ENCODE data around the gene SCAP. TPM values are rescaled to one million over a fixed set of nuclear protein-coding genes. Genes with fewer than 3 reads are reported as not detected.
A peak's percentile ranks its signal among the peaks of the same experiment; 100 is the strongest.

Gene SCAP
- total RNA-seq, 2 experiments from 2014 or later = 68.1 to 71.4 TPM

DNA sequence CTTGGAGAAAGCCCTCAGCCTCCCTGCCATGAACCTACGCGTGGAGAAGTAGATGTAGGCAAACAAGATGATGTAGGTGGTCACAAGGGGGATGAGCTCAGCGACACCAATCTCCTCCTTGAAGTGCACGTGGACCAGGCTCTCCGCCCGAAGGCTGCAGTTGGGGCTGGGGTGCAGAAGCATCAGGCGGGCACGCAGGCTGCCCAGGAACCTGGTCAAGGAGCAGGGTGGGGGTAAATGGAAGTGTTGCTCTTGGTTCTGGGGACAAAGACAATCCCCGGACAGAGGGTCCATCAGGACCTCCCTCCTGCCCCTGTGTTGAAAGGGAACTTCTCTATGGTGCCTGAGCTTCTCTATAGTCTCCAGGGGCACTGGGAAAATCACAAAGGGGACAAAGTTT lies 49.8 kb downstream of the SCAP start:
- Mint-ChIP-seq H3K4me1 (peaks cover 14% of the 10 kb centered on the region), H3K9me3 (no peaks in the 10 kb centered on the region), H3K27ac (no peak overlapping the region), H3K36me3 (ENCODE audit: low read depth) (peaks cover 27% of the 10 kb centered on the region), H3K27me3 (no peaks in the 10 kb centered on the region), H3K4me3 (no peak overlapping the region)
- ChIA-PET POLR2A (interaction anchor here (0.6 kb wide), 1 partner anchor 508 kb away, joined by 11 read pairs; no protein-coding TSS in a partner anchor), CTCF (no interaction called here)
- no peak for DNase-seq

DNA sequence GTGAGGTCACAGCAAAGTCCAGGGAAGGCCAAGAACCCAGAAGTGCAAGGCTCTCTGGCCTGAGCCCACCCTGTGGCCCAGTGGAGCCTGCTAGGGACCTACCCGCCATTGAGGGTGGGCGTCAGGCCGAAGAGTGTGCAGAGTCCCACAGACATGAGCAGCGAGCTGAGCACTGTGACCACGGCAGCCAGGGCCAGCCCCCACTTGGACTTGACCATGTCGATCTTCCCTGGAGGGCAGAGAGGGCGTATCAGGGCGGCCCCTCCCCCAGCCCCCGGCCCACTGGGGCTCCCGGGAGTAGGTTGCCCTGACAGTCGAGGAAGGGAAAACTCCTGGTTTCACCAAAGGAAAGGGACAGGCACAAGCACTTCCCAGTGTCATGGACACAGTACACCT lies 50.4 kb downstream of the SCAP start:
- Mint-ChIP-seq H3K27me3 (no peaks in the 10 kb centered on the region), H3K4me3 (no peak overlapping the region), H3K36me3 (ENCODE audit: low read depth) (peaks cover 30% of the 10 kb centered on the region), H3K27ac (no peak overlapping the region), H3K9me3 (no peaks in the 10 kb centered on the region), H3K4me1 (peaks cover 19% of the 10 kb centered on the region)
- CTCF ChIA-PET = no interaction called here
- no peak for DNase-seq
- POLR2A ChIA-PET = no interaction called here

DNA sequence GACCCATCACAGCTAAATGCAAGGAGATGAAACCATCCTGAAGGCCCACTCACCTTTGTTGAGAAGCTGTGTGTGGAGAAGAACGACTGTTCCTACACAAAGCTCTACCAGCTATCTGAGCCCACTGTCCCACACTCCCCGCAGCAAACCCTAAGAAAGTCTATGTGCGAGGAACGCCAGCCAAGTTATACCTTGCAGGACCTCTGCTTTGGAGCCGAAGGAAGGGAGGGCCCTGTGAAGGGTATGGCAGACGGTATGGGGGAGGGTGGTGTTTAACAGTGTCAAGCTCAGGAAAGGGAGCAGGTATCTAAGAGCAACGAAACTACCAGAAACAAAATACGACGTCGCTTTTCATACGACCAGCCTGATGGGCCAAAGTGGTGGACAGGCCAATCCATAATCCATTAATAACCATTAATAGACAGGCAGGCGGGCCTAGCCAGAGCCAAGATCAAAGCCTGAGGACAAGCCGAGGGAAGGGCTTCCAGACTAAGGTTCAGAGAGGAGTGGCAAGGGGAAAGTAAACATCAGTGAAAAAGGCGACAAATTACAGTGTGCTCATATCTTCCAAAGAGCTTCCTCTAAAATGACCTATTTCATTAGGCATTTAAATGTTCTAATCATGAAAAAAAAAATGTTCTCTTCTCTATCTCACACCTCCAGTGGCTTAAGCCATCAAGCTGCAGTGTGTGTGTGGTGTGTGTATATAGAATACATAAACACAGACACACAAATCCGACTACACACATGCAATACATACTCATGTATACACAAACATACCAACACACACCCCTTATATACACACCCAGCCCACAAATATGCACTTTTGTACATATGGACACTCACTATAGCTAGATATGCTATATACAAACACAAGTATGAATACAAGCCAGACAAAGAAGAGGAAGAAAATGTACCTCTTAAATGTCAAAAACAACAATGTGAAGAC lies 51.0 kb downstream of the SCAP start:
- no peak overlapping the region for H3K27ac Mint-ChIP-seq
- CTCF ChIA-PET = interaction anchor here (5.4 kb wide), 1 partner anchor 52 kb away, joined by 51 read pairs; the partner anchor contains the start of gene SCAP
- no peak overlapping the region for H3K4me3 Mint-ChIP-seq
- no peaks in the 10 kb centered on the region for H3K9me3 Mint-ChIP-seq
- H3K36me3 Mint-ChIP-seq (ENCODE audit: low read depth) = peaks cover 26% of the 10 kb centered on the region
- POLR2A ChIA-PET = no interaction called here
- H3K27me3 Mint-ChIP-seq = no peaks in the 10 kb centered on the region
- DNase-seq = no peak
- peaks cover 19% of the 10 kb centered on the region for H3K4me1 Mint-ChIP-seq

DNA sequence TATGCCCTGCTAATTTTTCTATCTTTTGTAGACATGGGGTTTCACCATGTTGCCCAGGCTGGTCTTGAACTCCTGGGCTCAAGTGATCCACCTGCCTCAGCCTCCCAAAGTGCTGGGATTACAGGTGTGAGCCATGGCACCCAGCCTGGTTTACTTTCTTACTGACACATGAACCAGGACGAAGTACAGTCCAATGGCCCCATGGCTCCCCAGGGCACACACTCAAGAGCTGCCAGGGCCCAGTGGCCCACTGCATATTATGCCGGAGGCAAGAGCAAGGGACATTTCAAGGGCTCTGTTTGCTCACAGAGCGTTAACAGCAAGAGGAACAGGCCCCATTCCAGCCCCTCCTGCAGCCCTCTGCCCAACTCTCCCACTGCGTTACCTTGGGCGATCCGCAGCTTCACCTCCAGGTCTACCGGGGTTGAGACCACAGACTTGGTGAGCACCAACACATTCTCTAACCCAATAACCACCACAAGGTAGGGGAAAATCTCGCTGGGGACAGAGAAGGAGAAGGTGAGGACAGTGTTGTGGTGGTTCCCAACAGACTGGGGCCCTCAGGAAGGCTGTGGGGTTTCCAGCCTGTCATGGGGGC lies 52.1 kb downstream of the SCAP start:
- ChIA-PET POLR2A (no interaction called here), CTCF (interaction anchor here (0.6 to 5.4 kb wide), 2 partner anchors 53 to 204 kb away, joined by 4 to 51 read pairs; partner anchors contain the start of gene SCAP)
- DNase-seq = no peak
- H3K27me3 Mint-ChIP-seq = no peaks in the 10 kb centered on the region
- H3K9me3 Mint-ChIP-seq = no peaks in the 10 kb centered on the region
- no peak overlapping the region for H3K27ac Mint-ChIP-seq
- no peak overlapping the region for H3K4me3 Mint-ChIP-seq
- peaks cover 31% of the 10 kb centered on the region for H3K36me3 Mint-ChIP-seq (ENCODE audit: low read depth)
- H3K4me1 Mint-ChIP-seq = peaks cover 19% of the 10 kb centered on the region

DNA sequence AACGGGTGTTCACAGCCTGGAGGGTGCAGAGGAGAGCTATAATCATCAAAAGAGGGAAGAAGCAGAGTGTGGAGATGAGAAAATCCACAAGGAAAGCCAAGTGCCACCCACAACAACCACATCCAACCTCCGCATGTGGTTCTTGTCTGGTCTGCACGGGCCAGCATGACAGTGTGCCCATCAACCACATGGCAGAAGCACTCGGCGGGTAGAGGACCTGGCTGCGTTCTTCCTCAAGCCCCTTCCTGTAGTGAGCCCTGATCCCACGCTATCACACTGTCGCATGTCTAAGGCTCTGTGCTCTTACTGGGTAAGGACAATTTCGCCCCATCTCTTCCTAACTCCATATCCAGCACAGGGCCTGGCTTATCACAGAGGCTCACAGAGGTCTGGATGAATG lies 53.0 kb downstream of the SCAP start:
- no peaks in the 10 kb centered on the region for H3K9me3 Mint-ChIP-seq
- DNase-seq = no peak
- H3K36me3 Mint-ChIP-seq (ENCODE audit: low read depth) = peaks cover 31% of the 10 kb centered on the region
- peaks cover 19% of the 10 kb centered on the region for H3K4me1 Mint-ChIP-seq
- no peaks in the 10 kb centered on the region for H3K27me3 Mint-ChIP-seq
- POLR2A ChIA-PET = no interaction called here
- no peak overlapping the region for H3K4me3 Mint-ChIP-seq
- peak overlapping the region; percentile 31 for H3K27ac Mint-ChIP-seq
- CTCF ChIA-PET = interaction anchor here (1.9 to 5.4 kb wide), 2 partner anchors 19 to 54 kb away, joined by 6 to 51 read pairs; partner anchors contain the start of gene SCAP

DNA sequence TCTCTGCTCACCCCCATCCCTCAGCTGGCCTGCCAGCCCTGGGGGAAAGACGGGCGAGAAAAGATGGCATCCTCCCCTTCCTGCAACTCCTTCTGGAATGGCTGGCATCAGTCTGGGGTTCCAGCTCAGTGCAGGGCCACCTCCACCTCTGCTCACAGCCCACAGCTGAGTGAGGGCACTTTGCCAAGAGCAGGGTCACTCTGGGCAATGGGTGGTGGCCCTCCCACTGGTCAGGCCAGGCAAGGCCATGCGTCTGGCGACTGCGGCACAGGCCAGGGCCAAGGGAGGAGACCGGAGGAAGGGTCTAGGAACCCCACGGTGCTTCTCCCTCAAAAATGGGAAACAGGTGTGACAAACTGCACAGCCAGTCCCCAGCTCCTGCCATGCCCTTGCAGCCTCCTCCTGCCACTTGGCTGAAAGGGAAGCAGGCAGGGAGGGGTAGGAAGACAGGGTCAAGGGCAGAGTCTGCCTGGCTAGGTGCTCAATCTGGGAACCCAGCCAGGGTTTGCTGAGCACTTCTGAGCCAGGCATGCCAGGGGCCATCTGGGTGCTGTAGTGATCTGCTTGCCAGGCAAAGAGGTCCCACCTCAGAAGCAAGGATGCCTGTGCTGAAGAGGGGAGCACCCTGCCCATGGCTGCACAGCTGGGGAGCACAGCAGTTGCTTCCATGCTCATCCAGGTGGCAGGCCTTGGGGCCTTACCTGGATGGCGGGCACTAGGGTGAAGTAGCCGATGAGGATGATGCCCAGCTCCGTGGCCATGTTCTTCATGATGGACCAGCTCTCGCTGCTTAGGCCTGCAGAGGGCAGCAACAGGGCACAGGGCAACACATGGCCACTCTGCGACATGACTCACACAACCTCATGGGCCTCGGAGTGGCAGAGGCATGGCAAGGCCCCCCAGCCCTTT lies 53.7 kb downstream of the SCAP start:
- CTCF ChIA-PET = interaction anchor here (0.6 to 5.4 kb wide), 29 partner anchors 8 to 791 kb away, joined by 3 to 51 read pairs (median 4); partner anchors contain the start of genes PTPN23 and SCAP
- Mint-ChIP-seq H3K36me3 (ENCODE audit: low read depth) (peaks cover 32% of the 10 kb centered on the region), H3K4me3 (no peak overlapping the region), H3K27me3 (no peaks in the 10 kb centered on the region), H3K9me3 (no peaks in the 10 kb centered on the region), H3K4me1 (peaks cover 19% of the 10 kb centered on the region), H3K27ac (peak overlapping the region; percentile 99)
- no peak for DNase-seq
- POLR2A ChIA-PET = interaction anchor here (0.9 kb wide), 1 partner anchor 54 kb away, joined by 4 read pairs; the partner anchor contains the start of gene SCAP

DNA sequence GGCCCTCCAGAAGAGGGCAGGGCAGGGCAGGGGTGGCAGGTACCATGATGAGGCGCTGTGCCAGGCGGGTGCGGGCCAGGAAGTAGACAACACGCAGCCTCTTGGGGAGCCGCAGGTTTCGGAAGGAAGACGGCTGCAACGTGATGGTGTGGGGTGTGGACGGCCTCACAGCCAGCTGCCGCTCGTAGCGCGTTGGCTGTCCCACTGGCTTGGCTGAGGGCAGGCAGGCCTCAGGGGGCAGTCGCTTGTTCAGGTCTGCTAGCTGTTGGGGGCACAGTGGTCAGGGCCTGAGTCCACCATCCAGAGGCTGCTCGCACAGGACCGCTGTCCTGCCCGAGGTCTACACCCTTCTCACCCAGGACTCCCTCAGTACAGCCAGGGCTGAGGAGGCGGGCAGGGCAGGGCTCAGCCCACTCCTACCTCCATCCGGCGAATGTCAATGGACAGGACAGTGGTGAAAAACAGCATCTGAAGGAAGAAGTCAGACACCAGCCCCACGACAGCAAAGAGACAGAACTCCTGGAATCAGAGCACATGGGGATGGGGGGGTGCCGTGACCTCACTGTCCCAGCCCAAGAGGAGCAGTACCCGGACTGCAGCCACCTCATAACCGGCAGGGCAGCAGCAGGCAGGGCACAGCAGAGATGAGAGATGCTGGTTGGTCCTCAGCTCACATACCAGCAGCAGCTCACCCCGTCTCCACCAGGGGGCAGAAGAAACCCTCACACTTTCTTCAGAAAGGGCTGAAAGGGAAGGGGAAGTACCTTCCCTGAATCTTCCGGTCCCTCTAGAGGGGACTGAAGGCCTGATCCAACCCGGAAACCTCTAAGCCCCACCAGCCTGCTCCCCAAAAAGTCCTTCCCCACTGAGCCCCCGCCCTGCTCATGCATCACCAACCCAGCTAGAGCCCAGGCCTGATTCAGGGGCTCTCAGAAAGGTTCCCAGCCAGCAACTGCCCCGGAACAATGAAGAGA lies 54.9 kb downstream of the SCAP start:
- Mint-ChIP-seq H3K36me3 (ENCODE audit: low read depth) (peaks cover 36% of the 10 kb centered on the region), H3K4me1 (peaks cover 19% of the 10 kb centered on the region), H3K4me3 (peak overlapping the region; percentile 60), H3K27ac (peak overlapping the region; percentile 99), H3K9me3 (no peaks in the 10 kb centered on the region), H3K27me3 (no peaks in the 10 kb centered on the region)
- DNase-seq = peak; percentile 94
- ChIA-PET CTCF (interaction anchor here (0.6 to 5.4 kb wide), 40 partner anchors 8 to 573 kb away, joined by 3 to 51 read pairs (median 3); partner anchors contain the start of genes PTPN23 and SCAP), POLR2A (interaction anchor here (0.9 kb wide), 1 partner anchor 55 kb away, joined by 4 read pairs; the partner anchor contains the start of gene SCAP)

DNA sequence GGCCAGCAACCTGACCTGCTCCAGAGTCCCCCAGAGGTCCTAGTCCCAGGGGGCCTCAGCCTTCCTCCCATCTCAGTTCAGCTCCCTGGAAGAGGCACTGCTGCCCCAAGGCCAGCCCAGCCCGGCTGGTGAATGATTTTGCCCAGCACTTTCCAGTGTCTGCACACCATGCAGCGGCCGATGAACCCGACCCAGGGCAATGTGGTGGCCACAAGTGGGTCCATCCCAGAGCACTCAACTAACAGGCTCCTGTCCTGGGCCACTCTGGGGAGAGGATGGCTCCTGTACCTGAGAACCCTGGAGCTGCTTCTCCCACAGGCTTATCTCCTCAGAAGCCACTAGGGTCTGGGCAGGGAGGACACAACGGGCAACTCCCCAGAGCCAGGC lies 55.7 kb downstream of the SCAP start:
- Mint-ChIP-seq H3K9me3 (no peaks in the 10 kb centered on the region), H3K36me3 (ENCODE audit: low read depth) (peaks cover 37% of the 10 kb centered on the region), H3K4me1 (peaks cover 19% of the 10 kb centered on the region), H3K27me3 (no peaks in the 10 kb centered on the region), H3K27ac (peak overlapping the region; percentile 13), H3K4me3 (no peak overlapping the region)
- ChIA-PET CTCF (interaction anchor here (1.0 to 5.4 kb wide), 7 partner anchors 11 to 382 kb away, joined by 3 to 51 read pairs (median 8); partner anchors contain the start of gene SCAP), POLR2A (no interaction called here)
- DNase-seq = no peak

DNA sequence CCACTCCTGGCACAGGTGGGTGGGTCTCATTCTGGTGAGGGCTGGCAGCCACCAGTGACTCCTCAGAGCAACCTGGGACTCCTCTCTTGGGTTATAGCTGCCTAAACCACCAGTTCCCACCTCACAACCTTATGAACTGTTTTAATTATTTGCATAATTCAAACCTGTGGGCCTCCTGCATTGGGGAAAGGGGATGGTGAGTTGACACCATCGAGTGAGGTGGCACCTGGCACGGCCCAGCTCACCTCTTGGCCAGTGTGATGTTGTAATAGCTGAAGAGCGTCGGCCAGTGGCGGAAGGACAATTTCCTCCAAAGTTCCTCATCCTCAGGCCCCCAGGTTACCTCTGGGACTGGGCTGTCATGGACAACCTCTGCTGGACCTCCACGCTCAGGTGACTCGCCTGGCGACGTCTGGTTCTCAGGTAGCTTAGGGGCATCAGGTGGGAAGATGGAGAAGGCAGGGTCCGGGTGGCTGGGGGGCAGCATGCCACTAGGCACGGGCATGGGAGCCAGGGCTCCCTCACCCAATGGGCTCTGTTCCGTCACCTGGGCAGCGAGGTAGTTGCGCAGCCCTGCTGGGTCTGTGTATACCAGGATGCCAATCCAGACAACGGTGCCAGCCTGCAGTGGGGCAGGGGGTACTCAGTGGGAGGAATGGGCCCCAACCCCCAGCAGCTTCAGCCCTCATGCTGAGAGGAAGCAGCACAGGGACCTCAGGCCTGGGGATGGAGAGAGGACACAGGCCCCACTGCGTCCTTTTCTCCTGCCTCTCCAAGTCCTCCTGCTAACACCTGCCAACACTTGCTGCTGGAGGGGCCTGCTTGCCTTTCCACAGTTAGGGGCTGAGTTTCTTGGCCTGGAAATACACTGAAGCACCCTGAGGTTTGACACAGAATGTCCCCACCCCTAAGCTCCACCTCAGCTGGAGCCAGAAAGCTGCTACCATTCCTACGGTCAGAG lies 56.4 kb downstream of the SCAP start:
- no peak for DNase-seq
- POLR2A ChIA-PET = no interaction called here
- H3K27me3 Mint-ChIP-seq = no peaks in the 10 kb centered on the region
- no peak overlapping the region for H3K4me3 Mint-ChIP-seq
- H3K27ac Mint-ChIP-seq = peak overlapping the region; percentile 36
- CTCF ChIA-PET = interaction anchor here (0.6 to 5.4 kb wide), 5 partner anchors 25 to 101 kb away, joined by 3 to 51 read pairs (median 5); partner anchors contain the start of gene SCAP
- H3K36me3 Mint-ChIP-seq (ENCODE audit: low read depth) = peaks cover 36% of the 10 kb centered on the region
- H3K4me1 Mint-ChIP-seq = peaks cover 19% of the 10 kb centered on the region
- H3K9me3 Mint-ChIP-seq = no peaks in the 10 kb centered on the region

DNA sequence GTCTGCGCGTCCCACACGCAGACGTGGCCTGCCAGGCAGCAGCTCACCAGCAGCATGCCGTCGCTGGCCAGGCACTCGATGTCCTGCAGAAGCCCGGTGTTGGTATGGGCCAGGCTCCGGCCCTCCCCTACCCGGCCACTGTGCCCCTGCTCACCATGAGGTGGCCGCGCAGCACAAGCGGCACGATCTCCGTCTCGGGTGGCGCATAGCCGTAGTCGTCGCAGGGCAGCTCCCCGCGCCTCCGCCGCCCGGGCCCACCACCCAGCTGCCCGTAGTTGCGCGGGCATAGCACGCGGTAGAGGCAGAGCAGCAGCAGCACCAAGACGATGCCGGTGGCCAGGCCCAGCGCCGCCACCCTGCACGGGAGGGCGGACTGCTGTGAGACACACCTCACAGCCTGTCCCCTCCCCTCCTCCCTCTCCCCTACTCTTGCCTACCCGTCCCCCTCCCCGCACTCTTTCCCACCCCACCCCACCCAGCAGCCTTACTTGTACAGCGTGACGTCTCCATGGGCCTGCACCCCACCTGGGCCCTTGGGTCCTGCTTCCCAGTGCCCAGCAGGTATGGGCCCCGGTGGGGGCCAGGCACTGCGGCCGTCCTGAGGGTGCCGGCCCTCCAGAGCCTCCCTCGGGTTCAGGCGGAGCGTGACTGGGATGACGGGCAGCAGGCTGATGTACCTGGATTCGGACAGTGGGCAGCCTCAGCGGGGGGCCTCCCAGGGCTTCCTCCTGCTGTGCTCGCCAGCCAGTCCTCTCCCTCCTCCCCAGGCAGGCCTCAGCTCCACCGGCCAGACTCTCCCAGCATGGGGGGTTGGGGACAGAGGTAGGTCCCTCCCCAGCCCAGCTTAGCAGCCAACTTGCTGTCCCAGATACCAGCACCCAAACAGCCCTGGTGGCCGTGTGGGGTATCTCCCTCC lies 57.3 kb downstream of the SCAP start:
- POLR2A ChIA-PET = no interaction called here
- H3K4me1 Mint-ChIP-seq = peaks cover 19% of the 10 kb centered on the region
- no peaks in the 10 kb centered on the region for H3K27me3 Mint-ChIP-seq
- H3K9me3 Mint-ChIP-seq = no peaks in the 10 kb centered on the region
- DNase-seq = no peak
- H3K36me3 Mint-ChIP-seq (ENCODE audit: low read depth) = peaks cover 36% of the 10 kb centered on the region
- H3K4me3 Mint-ChIP-seq = no peak overlapping the region
- CTCF ChIA-PET = interaction anchor here (0.6 to 1.0 kb wide), 5 partner anchors 24 to 309 kb away, joined by 3 to 5 read pairs (median 3); no protein-coding TSS in a partner anchor
- peak overlapping the region; percentile 36 for H3K27ac Mint-ChIP-seq
